ENCODE measurements around the gene ICOS.

ICOS gene

GRCh38 chr2:203936535-203936934, at the start of gene ICOS:
Gene ICOS (plus strand): TSS chr2:203936763. CDS start chr2:203936815, 52 bp downstream.
- DNase-seq (ENCODE audit: extremely low read depth in 1 of 2, low read depth in 1 of 2): no peak

- no peak for DNase-seq (ENCODE audit: extremely low read depth in 1 of 2, low read depth in 1 of 2)
Measured at GRCh38 chr2:203887677-203888076, 48.9 kb upstream of the ICOS start.

- no peak for DNase-seq (ENCODE audit: extremely low read depth in 1 of 2, low read depth in 1 of 2)
Measured at GRCh38 chr2:203889542-203889941, 47.0 kb upstream of the ICOS start.

GRCh38 chr2:203889944-203890343, 46.6 kb upstream of the ICOS start:
- DNase-seq (ENCODE audit: extremely low read depth in 1 of 2, low read depth in 1 of 2): no peak

- DNase-seq (ENCODE audit: extremely low read depth in 1 of 2, low read depth in 1 of 2): no peak
Measured at GRCh38 chr2:203890733-203891132, 45.8 kb upstream of the ICOS start.

GRCh38 chr2:203891474-203891873, 45.1 kb upstream of the ICOS start:
- peak in 1 of 2 donors; percentile 68 for DNase-seq (ENCODE audit: extremely low read depth in 1 of 2, low read depth in 1 of 2)

- DNase-seq (ENCODE audit: extremely low read depth in 1 of 2, low read depth in 1 of 2): no peak
Measured at GRCh38 chr2:203892207-203892606, 44.4 kb upstream of the ICOS start.

- no peak for DNase-seq (ENCODE audit: extremely low read depth in 1 of 2, low read depth in 1 of 2)
Measured at GRCh38 chr2:203893401-203893800, 43.2 kb upstream of the ICOS start.

- DNase-seq (ENCODE audit: extremely low read depth in 1 of 2, low read depth in 1 of 2): no peak
Measured at GRCh38 chr2:203893840-203894239, 42.7 kb upstream of the ICOS start.

- DNase-seq (ENCODE audit: extremely low read depth in 1 of 2, low read depth in 1 of 2): no peak
Measured at GRCh38 chr2:203894262-203894661, 42.3 kb upstream of the ICOS start.

- no peak for DNase-seq (ENCODE audit: extremely low read depth in 1 of 2, low read depth in 1 of 2)
Measured at GRCh38 chr2:203897544-203897943, 39.0 kb upstream of the ICOS start.

GRCh38 chr2:203898657-203899056, 37.9 kb upstream of the ICOS start:
- no peak for DNase-seq (ENCODE audit: extremely low read depth in 1 of 2, low read depth in 1 of 2)

GRCh38 chr2:203900253-203900652, 36.3 kb upstream of the ICOS start:
- DNase-seq (ENCODE audit: extremely low read depth in 1 of 2, low read depth in 1 of 2): no peak

GRCh38 chr2:203904022-203904421, 32.5 kb upstream of the ICOS start:
- no peak for DNase-seq (ENCODE audit: extremely low read depth in 1 of 2, low read depth in 1 of 2)

- DNase-seq (ENCODE audit: extremely low read depth in 1 of 2, low read depth in 1 of 2): no peak
Measured at GRCh38 chr2:203905656-203906055, 30.9 kb upstream of the ICOS start.

GRCh38 chr2:203908066-203908796, 28.3 kb upstream of the ICOS start:
- no peak for DNase-seq (ENCODE audit: extremely low read depth in 1 of 2, low read depth in 1 of 2)

GRCh38 chr2:203908797-203909185, 27.8 kb upstream of the ICOS start:
- DNase-seq (ENCODE audit: extremely low read depth in 1 of 2, low read depth in 1 of 2): no peak

GRCh38 chr2:203909261-203909967, 27.1 kb upstream of the ICOS start:
- no peak for DNase-seq (ENCODE audit: extremely low read depth in 1 of 2, low read depth in 1 of 2)

- no peak for DNase-seq (ENCODE audit: extremely low read depth in 1 of 2, low read depth in 1 of 2)
Measured at GRCh38 chr2:203909974-203910373, 26.6 kb upstream of the ICOS start.

- DNase-seq (ENCODE audit: extremely low read depth in 1 of 2, low read depth in 1 of 2): no peak
Measured at GRCh38 chr2:203913947-203914346, 22.6 kb upstream of the ICOS start.

- DNase-seq (ENCODE audit: extremely low read depth in 1 of 2, low read depth in 1 of 2): no peak
Measured at GRCh38 chr2:203914546-203915182, 21.9 kb upstream of the ICOS start.

GRCh38 chr2:203915256-203915655, 21.3 kb upstream of the ICOS start:
- DNase-seq (ENCODE audit: extremely low read depth in 1 of 2, low read depth in 1 of 2): no peak
